ENCODE measurements around the gene KMT2E.

KMT2E gene

DNA sequence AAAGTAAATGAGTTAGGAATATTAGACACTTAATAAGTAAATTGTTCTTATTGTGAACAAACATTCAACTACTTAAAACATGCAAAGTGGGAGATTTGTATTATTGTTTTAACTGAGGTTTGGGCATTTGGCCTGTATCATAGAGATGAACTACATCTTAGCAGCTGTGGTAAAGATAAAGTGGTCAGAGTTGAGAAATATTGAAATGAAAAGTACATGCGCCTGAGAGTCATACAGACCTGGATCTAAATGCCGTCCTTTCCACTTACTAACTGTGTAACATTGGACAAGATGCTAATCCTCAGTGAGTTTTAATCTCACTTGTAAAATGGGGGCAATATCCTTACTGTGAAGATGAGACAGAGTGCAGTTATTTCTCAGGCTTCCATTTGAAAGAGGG lies 74.5 kb downstream of the KMT2E start:
- no peak for DNase-seq

DNA sequence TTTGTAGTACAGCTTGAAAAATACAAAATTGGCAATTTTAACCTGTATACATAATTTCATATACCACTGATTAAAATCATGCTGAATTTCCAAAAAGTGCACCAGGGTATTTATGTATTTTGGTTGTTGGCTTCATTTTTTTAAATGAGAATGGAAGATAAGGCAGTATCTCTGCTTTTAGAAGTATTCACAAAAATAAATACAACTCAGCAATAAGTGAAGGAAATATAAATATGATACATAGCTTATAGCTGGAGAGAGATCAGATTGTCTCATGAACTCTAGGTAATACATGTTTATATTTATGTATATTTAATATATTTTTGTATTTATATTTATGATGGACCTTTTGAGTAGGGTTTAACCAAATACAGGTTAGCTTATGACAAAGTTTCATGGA lies 81.0 kb downstream of the KMT2E start:
- no peak for DNase-seq

DNA sequence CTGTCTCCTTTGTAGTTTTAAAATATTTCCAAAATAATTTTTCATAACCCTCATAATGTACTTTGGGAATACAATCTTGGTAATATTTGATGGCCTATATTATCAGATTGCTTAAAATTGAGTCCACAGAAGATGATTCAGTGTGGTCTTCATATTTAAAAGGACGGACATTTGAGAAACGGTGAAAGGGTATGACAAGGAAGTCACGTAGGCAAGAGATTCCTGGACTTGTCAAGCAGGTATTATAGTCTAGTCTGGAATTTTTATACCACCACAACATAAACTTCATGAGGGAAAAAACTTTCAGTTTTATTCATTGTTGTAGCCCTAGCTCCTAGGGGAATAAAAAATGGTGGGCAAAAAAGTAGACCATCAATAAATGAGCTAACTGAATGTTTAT lies 82.3 kb downstream of the KMT2E start:
- DNase-seq, result no peak

DNA sequence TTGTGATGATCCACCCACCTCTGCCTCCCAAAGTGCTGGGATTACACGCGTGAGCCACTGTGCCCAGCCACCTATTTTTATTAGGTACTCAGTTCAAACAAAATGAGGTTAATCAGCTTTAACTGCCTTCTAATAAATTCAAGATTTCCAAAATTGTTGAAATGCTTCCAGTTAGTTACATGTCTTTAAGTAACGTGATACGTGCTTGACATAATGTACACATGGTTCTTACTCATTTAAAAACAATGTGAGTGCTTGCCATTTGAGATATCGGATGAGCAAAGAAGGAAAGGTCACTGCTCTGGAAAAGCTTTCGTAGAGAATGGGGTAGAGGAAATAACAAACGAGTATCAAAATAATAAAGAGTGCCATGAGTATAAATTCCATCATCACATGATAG lies 83.6 kb downstream of the KMT2E start:
- no peak for DNase-seq

DNA sequence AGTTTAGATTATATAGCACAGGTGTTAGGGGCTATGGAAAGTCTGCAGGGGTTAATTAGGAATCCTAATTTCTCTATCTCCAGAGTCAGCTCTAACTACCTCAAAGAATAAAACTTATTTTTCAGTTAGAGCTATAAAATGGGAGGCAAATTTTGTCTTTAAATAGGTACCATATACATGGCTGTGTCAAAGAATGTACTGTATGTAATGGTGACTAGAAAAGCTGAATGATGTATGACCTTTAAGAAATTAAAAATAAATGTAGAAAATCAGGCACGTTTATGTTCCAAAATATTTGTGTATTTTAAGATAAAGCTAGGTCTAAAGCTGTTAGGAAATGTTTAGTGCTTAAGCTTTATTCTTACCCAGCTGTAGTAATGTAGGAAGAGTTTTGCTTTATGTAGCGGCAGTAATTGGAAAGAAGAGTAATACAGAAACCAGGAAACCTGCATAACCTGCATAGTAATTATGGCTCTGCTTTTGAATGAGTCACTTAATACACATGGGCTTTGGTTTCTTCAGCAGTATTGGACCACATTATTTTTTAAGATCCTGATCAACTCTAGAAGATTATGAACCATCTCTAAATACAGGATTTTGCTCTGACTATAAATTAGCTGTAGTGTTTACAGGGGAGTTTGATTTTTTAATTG lies 85.0 kb downstream of the KMT2E start:
- no peak for DNase-seq

DNA sequence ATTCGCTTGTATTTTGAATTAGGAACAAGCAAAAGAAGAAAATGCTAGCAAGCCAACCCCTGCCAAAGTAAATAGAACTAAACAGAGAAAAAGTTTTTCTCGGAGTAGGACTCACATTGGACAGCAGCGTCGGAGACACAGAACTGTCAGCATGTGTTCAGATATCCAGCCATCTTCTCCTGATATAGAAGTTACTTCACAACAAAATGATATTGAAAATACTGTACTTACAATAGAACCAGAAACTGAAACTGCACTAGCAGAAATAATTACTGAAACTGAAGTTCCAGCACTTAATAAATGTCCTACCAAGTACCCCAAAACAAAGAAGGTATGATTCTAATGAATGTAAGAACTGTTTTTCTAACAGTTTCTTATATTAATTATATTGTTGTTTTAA lies 87.9 kb downstream of the KMT2E start:
- DNase-seq, result no peak

DNA sequence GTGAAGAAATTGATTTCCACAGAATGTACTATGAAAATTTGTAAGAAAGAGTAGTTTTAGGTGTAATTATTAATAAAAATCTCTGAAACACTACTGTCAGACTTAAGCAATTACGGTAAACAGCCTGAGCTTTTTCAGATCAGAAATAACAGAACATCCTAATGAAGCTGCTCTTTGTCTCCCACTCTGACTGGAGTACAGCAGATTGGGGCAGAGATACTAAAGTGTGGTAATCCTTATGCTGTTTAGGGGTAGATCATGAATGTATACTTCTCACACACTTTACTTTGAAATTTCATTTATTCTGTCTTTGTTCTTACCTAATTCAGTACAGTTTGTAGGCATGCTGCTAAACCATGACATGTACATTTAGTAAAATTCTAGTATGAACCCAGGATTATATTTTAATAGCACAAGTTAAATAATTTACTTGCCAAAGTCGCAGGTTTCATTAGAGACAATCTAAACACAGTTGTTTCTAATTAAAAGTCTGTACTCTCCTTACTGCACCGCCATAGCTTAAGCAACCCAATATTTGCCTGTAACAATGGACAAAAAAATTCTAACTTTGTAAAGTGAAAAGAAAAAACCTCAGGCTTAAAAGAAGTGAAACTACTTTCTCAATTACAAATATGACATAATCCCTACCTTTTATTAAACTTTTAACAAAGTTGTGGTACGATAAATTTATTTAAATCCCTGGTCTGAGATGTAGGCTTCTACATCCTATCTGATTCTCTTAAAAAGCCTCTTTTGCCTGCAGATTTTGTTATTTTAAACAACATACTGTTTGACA lies 88.8 kb downstream of the KMT2E start:
- DNase-seq, result no peak

DNA sequence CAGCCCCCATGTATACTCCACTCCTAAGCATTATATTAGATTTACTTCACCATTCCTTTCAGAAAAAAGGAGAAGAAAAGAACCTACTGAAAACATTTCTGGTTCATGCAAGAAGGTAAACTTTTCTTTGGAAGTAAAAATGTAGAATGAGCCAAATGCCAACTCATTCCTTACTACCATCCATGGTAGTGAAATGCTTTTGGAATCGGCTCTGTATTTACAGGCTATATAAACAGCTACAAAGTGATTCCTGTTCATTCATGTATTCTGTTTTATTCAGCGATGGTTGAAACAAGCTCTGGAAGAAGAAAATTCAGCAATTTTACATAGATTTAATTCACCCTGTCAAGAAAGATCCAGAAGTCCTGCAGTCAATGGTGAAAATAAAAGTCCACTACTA lies 91.6 kb downstream of the KMT2E start:
- no peak for DNase-seq

DNA sequence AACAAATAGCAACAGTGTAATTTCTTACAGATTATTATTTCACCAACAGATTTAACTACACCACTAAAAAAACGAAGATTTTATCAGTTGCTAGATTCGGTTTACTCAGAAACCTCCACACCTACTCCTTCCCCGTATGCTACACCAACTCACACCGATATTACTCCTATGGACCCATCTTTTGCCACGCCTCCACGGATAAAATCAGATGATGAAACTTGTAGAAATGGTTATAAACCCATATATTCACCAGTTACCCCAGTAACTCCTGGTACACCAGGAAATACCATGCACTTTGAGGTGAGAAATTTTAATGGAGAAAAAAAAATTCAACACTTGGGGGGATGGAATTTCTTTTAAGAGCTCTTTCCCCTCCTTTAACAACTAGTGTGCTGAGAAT lies 92.5 kb downstream of the KMT2E start:
- no peak for DNase-seq

DNA sequence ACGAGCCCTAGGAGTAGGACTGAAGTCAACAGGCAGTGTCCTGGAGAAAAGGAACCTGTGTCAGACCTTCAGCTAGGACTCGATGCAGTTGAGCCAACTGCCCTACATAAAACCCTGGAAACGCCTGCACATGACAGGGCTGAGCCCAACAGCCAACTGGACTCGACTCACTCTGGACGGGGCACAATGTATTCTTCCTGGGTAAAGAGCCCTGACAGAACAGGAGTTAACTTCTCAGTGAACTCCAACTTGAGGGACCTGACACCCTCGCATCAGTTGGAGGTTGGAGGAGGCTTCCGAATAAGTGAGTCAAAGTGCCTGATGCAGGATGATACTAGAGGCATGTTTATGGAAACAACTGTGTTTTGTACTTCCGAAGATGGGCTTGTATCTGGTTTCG lies 93.5 kb downstream of the KMT2E start:
- DNase-seq, result no peak

DNA sequence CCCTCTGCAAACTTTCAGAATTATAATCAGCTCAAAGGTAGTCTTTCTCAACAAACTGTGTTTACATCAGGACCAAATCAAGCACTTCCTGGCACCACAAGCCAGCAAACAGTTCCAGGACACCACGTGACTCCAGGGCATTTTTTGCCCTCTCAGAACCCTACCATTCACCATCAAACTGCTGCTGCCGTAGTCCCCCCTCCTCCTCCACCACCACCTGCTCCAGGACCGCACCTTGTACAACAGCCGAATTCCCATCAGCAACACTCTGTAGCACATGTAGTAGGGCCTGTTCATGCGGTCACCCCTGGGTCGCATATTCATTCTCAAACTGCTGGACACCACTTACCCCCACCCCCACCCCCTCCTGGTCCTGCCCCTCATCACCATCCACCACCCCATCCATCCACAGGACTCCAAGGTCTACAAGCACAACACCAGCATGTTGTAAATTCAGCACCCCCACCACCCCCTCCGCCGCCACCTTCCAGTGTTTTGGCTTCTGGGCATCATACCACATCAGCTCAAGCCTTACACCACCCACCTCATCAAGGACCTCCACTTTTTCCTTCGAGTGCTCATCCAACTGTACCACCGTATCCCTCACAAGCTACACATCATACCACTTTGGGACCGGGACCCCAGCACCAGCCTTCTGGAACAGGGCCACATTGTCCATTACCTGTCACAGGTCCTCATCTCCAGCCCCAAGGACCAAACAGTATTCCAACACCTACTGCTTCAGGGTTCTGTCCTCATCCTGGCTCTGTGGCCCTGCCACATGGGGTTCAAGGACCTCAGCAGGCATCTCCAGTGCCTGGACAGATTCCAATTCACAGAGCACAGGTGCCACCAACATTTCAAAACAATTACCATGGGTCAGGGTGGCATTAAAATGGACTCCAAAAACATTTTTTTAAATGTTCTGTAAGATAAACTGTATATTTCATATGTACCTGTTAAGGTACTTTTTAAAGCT lies 98.7 kb downstream of the KMT2E start:
- DNase-seq, result no peak

DNA sequence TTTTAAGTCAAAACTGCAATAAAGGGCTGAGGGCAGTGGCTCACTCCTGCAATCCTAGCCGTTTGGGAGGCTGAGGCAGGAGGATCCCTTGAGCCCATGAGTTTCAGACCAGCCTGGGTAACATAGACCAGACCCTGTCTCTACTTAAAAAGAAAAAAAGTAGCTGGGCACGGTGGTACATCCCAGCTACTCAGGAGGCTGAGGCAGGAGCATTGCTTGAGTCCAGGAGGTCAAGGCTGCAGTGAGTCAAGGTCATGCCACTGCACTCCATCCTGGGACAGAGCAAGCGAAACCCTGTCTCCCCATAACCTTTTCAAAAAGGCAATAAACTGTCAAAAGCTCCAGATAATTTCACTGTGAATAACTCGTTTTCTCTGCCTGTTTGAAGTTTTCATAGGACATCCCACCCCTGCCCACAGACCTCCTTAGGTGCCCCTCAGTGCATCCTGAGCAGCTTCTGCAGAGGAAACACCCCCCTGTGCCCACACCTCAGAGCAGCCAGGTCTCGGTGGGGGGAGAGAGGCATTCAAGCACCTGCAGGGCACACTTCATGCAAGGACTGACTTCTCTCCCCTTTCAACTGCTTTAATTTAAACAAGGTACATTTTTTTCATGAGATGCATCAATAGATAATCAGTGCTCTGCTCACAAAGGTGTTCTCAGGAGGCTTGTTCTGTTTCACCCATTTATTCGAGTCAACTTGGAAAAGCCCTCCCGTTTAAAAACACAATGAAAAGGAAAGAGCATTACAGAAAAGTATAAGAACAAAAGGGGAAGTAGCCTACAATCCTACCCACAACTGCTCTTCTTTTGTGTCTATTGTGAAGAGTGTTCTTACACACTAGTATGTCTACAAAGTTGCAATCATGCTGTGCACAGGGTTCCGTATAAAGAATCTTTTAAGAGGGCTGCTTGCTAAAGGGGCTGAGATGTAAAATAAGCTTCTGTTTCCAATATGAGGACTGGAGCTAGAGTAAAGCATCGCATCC lies 104.9 kb downstream of the KMT2E start:
- no peak for DNase-seq

DNA sequence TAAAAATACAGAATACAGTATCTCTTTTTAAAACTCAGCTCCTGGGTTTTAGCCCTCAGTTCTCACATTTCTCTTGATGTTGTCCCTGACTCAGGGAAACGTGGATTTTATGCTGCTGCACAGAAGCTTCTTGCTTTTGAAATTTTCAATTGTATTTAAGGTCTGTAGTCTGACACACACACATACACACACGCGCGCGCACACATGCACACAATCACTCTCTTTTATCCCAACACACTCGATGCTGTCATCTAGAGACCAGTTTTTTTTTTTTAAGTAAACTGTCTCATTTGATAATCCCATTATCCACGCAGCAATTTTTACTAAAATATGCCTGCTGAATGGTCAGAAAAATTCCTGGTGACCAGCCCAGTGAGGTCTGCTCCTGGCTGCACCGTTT lies 108.6 kb downstream of the KMT2E start:
- DNase-seq, result no peak

DNA sequence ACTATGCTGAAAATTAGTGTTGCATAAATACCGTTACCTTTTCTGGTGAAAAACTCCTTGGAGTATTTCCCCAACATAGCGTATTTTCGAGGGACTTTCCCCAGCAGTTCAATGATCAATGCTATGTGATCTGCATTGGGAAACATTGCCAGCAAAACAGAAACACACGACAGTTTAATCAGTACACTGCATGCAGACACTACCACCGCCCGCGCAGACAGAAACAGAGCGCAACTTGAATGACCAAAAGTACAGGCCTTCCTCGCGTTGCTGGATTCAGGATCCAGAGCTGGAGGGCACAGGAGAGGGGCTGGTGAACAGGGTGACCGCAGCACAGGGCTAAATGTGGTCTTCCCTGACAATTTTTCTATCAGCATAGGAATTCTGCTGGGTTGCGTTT lies 111.7 kb downstream of the KMT2E start:
- no peak for DNase-seq

DNA sequence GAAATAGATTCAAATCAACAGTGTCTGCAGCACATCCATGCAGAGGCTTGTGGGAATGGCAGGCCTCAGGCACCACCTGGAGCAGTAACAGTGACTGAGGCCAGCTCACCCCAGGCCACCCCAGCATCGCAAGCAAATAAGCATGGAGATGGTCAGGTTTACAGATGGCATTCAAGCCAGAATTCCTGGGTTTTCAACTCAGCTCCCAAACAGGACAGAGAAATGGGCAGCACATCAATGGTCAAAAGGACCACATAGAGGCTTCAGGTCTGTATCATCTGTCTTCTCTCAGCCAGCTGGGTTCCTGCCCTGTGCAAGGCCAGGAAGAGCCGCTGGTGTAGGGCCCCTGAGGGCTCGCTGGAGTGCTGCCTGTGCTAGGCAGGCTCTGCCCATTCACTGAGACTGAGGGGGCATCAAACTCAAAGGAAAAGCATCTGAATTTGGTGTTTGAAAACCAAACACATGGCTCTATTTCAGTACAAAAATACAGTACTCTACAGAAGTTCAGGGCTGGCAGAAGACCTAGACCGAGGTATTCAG lies 112.5 kb downstream of the KMT2E start:
- DNase-seq, result no peak

DNA sequence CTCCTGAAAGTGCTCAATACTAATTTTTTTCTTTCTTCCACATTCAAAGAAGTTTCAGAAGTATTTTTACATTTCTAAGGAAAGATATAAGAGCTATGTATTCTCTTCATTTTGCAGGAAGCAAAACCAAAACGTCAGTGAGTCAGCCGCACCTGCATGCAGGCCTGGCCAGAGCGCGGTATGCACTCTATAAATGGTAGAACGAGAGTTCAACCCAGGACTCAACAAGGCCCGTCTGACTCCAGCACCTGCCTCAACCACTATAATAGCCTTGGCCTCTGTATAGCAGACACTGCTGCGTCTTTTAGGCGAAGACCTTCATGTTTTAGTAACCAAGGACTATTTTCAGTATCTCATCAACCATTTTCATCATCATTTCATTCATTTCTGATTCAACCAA lies 113.2 kb downstream of the KMT2E start:
- DNase-seq, result no peak

DNA sequence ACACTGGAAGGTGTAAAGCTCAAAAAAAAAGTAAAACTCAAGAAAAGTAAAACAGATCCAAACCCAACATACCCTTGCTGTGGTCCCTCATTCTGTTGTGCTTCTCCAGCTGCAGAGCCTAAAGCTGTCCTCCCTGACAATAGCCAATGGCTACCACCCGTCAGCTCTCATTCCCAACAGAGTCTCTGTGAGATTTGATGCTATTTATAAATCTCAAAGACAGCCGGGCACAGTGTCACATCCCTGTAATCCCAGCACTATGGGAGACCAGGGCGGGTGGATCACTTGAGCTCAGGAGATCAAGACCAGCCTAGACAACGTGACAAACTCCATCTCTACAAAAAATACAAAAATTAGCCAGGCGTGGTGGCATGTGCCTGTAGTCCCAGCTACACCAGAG lies 116.0 kb downstream of the KMT2E start:
- no peak for DNase-seq

DNA sequence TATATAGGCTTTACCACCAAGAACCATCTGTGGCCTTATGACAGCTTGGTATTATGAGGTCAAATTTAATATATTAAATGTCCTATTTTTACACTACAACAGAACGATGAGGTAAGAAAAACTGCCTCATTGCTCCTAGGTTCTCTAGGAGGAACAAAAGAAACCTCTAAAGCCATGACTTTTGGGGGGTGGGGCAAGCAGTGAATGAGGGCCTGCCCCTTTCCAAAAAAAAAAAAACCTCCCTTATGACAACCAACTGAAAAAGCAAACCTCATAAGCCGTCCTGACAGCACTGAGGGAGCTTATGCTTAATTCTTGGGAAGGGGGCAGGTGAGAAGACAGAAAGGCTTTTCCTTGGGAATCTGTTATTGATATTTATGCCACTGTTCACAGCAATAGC lies 116.6 kb downstream of the KMT2E start:
- DNase-seq, result no peak

DNA sequence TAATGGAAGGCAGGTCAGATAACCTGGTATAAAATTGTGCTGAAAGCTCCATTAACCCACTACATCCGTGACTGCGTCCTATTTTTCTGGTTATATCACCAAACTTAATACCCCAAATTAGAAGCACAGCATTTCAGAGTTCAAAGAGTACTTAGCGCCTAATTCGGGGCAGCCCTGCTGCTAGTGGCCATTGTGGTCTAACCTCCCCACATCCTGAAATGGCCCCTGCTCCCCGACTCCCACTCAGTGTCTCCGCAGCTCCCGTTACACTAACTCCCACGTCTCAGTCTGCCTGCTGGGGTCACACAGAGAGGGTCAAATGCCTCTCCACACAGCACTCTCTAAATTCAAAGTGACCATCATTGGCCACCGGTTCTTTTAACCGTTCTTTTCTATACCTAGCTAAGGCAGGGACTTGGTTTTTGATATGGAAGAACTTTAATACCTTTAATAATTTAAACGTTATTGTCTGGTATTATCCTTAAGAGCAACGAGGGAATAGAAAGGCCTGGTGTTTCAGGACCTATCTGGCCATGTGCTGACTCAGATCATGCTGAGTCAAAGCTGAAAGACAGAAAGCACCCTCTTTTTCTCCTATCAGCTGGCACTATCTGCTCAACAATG lies 117.1 kb downstream of the KMT2E start:
- DNase-seq, result no peak

DNA sequence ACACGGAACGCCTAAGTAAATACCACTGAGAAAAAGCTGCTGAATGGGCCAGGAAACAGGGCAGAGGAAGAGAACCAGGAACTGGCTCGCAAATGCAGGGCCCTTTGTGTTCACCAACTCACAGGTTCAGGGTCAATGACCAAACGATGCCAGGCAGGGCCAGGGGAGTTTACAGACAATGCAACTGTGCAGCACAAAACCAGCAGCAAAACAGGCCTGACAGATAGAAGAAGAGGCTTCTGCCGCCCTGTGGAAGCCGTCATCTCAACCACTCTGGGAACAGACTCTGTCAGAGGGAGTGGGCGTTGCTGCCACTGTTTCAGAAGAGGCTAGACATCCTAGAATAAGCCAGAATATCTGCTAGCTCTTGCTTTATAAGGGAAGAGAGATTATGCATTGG lies 117.9 kb downstream of the KMT2E start:
- DNase-seq, result no peak

DNA sequence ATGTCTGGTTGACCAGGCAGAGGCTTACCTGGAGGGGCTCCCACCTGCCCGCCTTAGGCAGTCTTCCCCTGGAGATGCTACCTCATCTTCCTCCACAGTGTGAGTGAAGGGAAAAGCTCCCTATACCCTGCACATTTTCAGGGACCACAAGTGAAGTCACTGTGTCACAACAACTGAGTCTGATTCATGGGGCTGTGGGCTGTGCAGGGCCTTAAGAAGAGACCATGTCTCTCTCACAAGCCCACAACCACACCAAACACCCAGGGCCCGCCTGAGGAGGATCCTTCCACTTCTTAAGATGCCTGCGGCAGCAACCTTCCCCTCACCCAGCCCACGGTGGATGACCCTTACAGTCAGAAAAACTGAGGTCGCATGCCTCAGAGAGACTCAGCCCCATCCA lies 118.3 kb downstream of the KMT2E start:
- DNase-seq, result no peak

DNA sequence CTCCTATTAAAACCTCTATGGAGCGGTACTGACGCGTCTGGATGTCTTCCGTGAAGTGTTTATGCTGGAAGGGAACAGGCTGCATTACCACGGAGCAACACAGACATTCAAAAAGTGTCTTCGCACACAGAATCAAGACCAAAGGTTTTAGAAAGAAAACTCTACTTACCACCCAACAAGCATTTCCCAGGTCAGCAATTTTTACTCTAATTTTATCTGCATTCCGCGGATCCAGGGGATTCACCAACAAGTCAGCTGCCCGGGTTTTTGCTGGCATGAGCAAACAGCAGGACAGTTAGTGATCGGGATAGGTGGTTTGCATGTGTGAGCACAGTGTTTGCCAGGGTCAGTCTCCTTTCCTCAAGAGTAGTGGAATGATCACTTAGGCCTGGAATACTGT lies 118.8 kb downstream of the KMT2E start:
- no peak for DNase-seq

Measured in DMS153 (cell line).